PFSK-1 (cell line): ENCODE measurements around the gene WAC.

Experiments
- SIN3A ChIP-seq: IDR thresholded peaks from 2 replicates; pipeline ENCODE4 v1.6.1; 2012; ENCODE audit warnings: mild to moderate bottlenecking, low read length, moderate library complexity, borderline replicate concordance; ENCODE audit not compliant: insufficient read depth
- TAF1 ChIP-seq: IDR thresholded peaks from 2 replicates; pipeline ENCODE4 v1.6.1; 2012; ENCODE audit warnings: low read length, control low read depth, borderline replicate concordance; ENCODE audit not compliant: insufficient read depth
- TF ChIP-seq, protein P1 (sequence below), 2 experiments: IDR thresholded peaks; 2 replicates each; pipeline versions ENCODE4 v1.6.1 to v1.8.0; 2011 to 2012; ENCODE audit warnings: low read depth in 2 of 2, low read length in 2 of 2, control low read depth in 1 of 2, inconsistent platforms in 1 of 2, mild to moderate bottlenecking in 1 of 2, moderate library complexity in 1 of 2; ENCODE audit not compliant: insufficient read depth in 1 of 2

DNA sequence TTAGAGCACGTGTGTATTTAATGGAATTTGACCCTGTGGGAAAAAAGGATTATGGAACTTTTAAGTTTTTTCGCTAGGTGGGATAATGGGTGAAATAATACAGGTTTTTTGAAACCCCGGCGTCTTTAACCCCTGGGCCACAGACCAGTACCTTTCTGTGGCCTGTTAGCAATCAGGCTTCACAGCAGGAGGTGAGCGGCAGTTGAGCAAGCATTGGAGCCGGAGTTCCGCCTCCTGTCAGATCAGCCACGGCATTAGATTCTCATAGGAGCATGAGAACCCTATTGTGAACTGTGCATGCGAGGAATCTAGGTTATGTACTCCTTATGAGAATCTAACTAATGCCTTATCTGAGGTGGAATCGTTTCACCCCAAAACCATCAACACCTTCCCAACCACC lies 28.6 kb downstream of the WAC start:
- TF ChIP-seq TAF1 (no peak), SIN3A (no peak)
- TF ChIP-seq, protein P1, sequence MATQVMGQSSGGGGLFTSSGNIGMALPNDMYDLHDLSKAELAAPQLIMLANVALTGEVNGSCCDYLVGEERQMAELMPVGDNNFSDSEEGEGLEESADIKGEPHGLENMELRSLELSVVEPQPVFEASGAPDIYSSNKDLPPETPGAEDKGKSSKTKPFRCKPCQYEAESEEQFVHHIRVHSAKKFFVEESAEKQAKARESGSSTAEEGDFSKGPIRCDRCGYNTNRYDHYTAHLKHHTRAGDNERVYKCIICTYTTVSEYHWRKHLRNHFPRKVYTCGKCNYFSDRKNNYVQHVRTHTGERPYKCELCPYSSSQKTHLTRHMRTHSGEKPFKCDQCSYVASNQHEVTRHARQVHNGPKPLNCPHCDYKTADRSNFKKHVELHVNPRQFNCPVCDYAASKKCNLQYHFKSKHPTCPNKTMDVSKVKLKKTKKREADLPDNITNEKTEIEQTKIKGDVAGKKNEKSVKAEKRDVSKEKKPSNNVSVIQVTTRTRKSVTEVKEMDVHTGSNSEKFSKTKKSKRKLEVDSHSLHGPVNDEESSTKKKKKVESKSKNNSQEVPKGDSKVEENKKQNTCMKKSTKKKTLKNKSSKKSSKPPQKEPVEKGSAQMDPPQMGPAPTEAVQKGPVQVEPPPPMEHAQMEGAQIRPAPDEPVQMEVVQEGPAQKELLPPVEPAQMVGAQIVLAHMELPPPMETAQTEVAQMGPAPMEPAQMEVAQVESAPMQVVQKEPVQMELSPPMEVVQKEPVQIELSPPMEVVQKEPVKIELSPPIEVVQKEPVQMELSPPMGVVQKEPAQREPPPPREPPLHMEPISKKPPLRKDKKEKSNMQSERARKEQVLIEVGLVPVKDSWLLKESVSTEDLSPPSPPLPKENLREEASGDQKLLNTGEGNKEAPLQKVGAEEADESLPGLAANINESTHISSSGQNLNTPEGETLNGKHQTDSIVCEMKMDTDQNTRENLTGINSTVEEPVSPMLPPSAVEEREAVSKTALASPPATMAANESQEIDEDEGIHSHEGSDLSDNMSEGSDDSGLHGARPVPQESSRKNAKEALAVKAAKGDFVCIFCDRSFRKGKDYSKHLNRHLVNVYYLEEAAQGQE (IDR thresholded peaks at IDR 0.05; ENCODE audit: insufficient read depth in 1 of 2, low read depth in 2 of 2, low read length in 2 of 2), result no peak
